GM21786 (cell line): Measurements from ENCODE around the gene TDRD12.
"Not testable (repeated sequence)": the region's sequence is repeated elsewhere in the genome, so short reads cannot be mapped to it uniquely, and the experiment has no call there.

Source experiments
- ATAC-seq: cut with Tn5 transposase; IDR thresholded peaks from one replicate; pipeline ENCODE4 v1.9.1; 2021; ENCODE audit not compliant: unreplicated experiment

TDRD12 gene

GRCh38 chr19:32865326-32865725 is 145.8 kb downstream of the TDRD12 start:
- ATAC-seq, result no peak

- no peak for ATAC-seq
These were observed 146.5 kb downstream of the TDRD12 start for GRCh38 chr19:32866061-32866460.

GRCh38 chr19:32866564-32867265 is 147.1 kb downstream of the TDRD12 start:
- ATAC-seq, result no peak

- ATAC-seq, result not testable (repeated sequence)
These were observed 147.9 kb downstream of the TDRD12 start for GRCh38 chr19:32867436-32867835.

GRCh38 chr19:32868206-32868950 is 148.8 kb downstream of the TDRD12 start:
- no peak for ATAC-seq

GRCh38 chr19:32869369-32869965 is 149.9 kb downstream of the TDRD12 start, which contains the start of gene SLC7A9:
Gene SLC7A9 (minus strand): TSS chr19:32869767. CDS start chr19:32868534, 1,233 bp downstream.
- no peak for ATAC-seq

GRCh38 chr19:32869966-32870573 is 150.5 kb downstream of the TDRD12 start:
- ATAC-seq, result no peak

GRCh38 chr19:32870981-32871451 is 151.4 kb downstream of the TDRD12 start:
- no peak for ATAC-seq

- no peak for ATAC-seq
These were observed 152.8 kb downstream of the TDRD12 start for GRCh38 chr19:32872391-32872790.

GRCh38 chr19:32873247-32873959 is 153.8 kb downstream of the TDRD12 start:
- ATAC-seq, result no peak

GRCh38 chr19:32874605-32875004 is 155.0 kb downstream of the TDRD12 start:
- no peak for ATAC-seq

- no peak for ATAC-seq
These were observed 155.9 kb downstream of the TDRD12 start for GRCh38 chr19:32875428-32875827.

GRCh38 chr19:32876236-32876918 is 156.8 kb downstream of the TDRD12 start:
- ATAC-seq, result no peak

- ATAC-seq, result no peak
These were observed 157.3 kb downstream of the TDRD12 start for GRCh38 chr19:32876919-32877285.
